GM12878 (cell line): ENCODE measurements around the gene TGM5. TPM values are rescaled to one million over a fixed set of nuclear protein-coding genes. Genes with fewer than 3 reads are reported as not detected.

Source experiments
- ATAC-seq: fragments of 200-7000 bp; cut with Tn5 transposase; 3 replicates; pipeline ENCODE4 v1.9.1; 2020; ENCODE audit warnings: mild to moderate bottlenecking, moderate library complexity
- BruUV-seq: library from RNA; stranded (reverse); fragments of 400-500 nt; replicated peaks from 2 replicates; lab custom pipeline; 2021; lab: Mats Ljungman, UMichigan
- CTCF ChIA-PET: fragments of 300-600 bp; sonication (Branson Sonifier 250); formaldehyde crosslinking; extraction: SDS; loops from one replicate; lab custom pipeline; 2021; ENCODE audit warnings: inconsistent platforms; lab: Yijun Ruan, JAX
- POLR2A ChIA-PET: fragments of 350-600 bp; formaldehyde crosslinking; extraction: SDS; loops from one replicate; lab custom pipeline; 2021; ENCODE audit warnings: inconsistent platforms; lab: Charles Lee
- RAD21 ChIA-PET: fragments of 300-600 bp; sonication (Branson Sonifier 250); formaldehyde crosslinking; loops from one replicate; lab custom pipeline; 2023; ENCODE audit warnings: antibody characterized with exemption; ENCODE audit not compliant: unreplicated experiment; lab: Charles Lee
- SMC1A ChIA-PET: fragments of 300-600 bp; sonication (Branson Sonifier 250); formaldehyde crosslinking; loops from one replicate; lab custom pipeline; 2023; ENCODE audit not compliant: unreplicated experiment, uncharacterized antibody; lab: Charles Lee
- DNase-seq: peaks from one replicate; pipeline ENCODE4 v3.0.0-alpha.2; 2011; ENCODE audit warnings: low read depth, low spot score
- FAIRE-seq: peaks from 3 replicates; lab custom pipeline; 2011; peaks lifted over from hg19 to GRCh38; lab: Jason Lieb, UNC
- H2AFZ ChIP-seq: 2 replicates; pipeline ENCODE4 v1.6.0; 2011; ENCODE audit warnings: low read depth, low read length, control low read depth; ENCODE audit not compliant: control insufficient read depth
- H3K27ac ChIP-seq: 2 replicates; pipeline ENCODE4 v1.5.1; 2011; ENCODE audit warnings: control low read depth; ENCODE audit not compliant: control insufficient read depth, insufficient read depth
- H3K27me3 ChIP-seq, 2 experiments: replicated peaks in 1 of 2; 2 replicates each; pipeline versions ENCODE4 v1.6.0 to v1.6.1; 2011; ENCODE audit warnings: low read length in 1 of 2; ENCODE audit not compliant: control insufficient read depth in 2 of 2, insufficient read depth in 2 of 2
- H3K36me3 ChIP-seq, 2 experiments: 2 replicates each; pipeline ENCODE4 v1.5.1; 2011; ENCODE audit warnings: low read length in 1 of 2; ENCODE audit not compliant: control insufficient read depth in 2 of 2, insufficient read depth in 2 of 2
- H3K4me1 ChIP-seq: 2 replicates; pipeline ENCODE4 v1.6.1; 2011; ENCODE audit warnings: mild to moderate bottlenecking, low read length, moderate library complexity, mixed read lengths; ENCODE audit not compliant: control insufficient read depth, insufficient read depth
- H3K4me2 ChIP-seq: 2 replicates; pipeline ENCODE4 v1.6.0; 2011; ENCODE audit warnings: control low read depth; ENCODE audit not compliant: control insufficient read depth, insufficient read depth
- H3K4me3 ChIP-seq: fragments of 200-600 bp; sonication (generic); 2 replicates; pipeline ENCODE4 v1.5.1; 2016
- H3K79me2 ChIP-seq: 2 replicates; pipeline ENCODE4 v1.6.0; 2011; ENCODE audit warnings: low read length; ENCODE audit not compliant: control insufficient read depth, insufficient read depth
- H3K9ac ChIP-seq: 2 replicates; pipeline ENCODE4 v1.8.0; 2011; ENCODE audit warnings: low read length, control low read depth, mixed read lengths; ENCODE audit not compliant: control insufficient read depth, insufficient read depth
- H3K9me3 ChIP-seq: replicated peaks from 3 replicates; pipeline ENCODE4 v1.5.1; 2011; ENCODE audit warnings: mild to moderate bottlenecking, low read length; ENCODE audit not compliant: control insufficient read depth, insufficient read depth
- H4K20me1 ChIP-seq: 2 replicates; pipeline ENCODE4 v1.6.0; 2011; ENCODE audit not compliant: control insufficient read depth, insufficient read depth
- BACH1 ChIP-seq: fragments of 450-650 bp; IDR thresholded peaks from 2 replicates; pipeline ENCODE4 v1.6.1; 2017; ENCODE audit warnings: mild to moderate bottlenecking, borderline replicate concordance
- BCL3 ChIP-seq: IDR thresholded peaks from 2 replicates; pipeline ENCODE4 v1.6.1; 2011; ENCODE audit warnings: borderline replicate concordance, low read depth, mild to moderate bottlenecking, moderate library complexity, low read length; ENCODE audit not compliant: insufficient read depth, poor library complexity, severe bottlenecking
- BHLHE40 ChIP-seq, 2 experiments: fragments of 450-650 bp in 1 of 2; IDR thresholded peaks; 2 replicates each; pipeline ENCODE4 v1.6.1; 2011 to 2017; ENCODE audit warnings: low read depth in 2 of 2, borderline replicate concordance in 1 of 2, improper control_type of control experiment in 1 of 2, low read length in 1 of 2, mild to moderate bottlenecking in 1 of 2
- CREB1 ChIP-seq: IDR thresholded peaks from 2 replicates; pipeline ENCODE4 v1.6.1; 2012; ENCODE audit warnings: low read depth, mild to moderate bottlenecking, inconsistent platforms
- GABPA ChIP-seq: IDR thresholded peaks from 2 replicates; pipeline ENCODE4 v1.6.1; 2014; ENCODE audit warnings: antibody characterized with exemption, low read depth, mild to moderate bottlenecking, inconsistent platforms
- LARP7 ChIP-seq: fragments of 450-650 bp; IDR thresholded peaks from 2 replicates; pipeline ENCODE4 v1.6.1; 2017; ENCODE audit warnings: mild to moderate bottlenecking
- MAX ChIP-seq: IDR thresholded peaks from 2 replicates; pipeline ENCODE4 v1.6.1; 2012; ENCODE audit warnings: low read depth, low read length, improper control_type of control experiment
- MEF2A ChIP-seq: IDR thresholded peaks from 2 replicates; pipeline ENCODE4 v1.6.1; 2011; ENCODE audit warnings: low read depth, mild to moderate bottlenecking, low read length, moderate library complexity; ENCODE audit not compliant: insufficient read depth
- NR2F1 ChIP-seq: fragments of 450-650 bp; conservative IDR thresholded peaks from 2 replicates; pipeline ENCODE4 v1.6.1; 2017; ENCODE audit warnings: mild to moderate bottlenecking
- PAX8 ChIP-seq: fragments of 450-650 bp; IDR thresholded peaks from 2 replicates; pipeline ENCODE4 v1.6.1; 2017; ENCODE audit warnings: mild to moderate bottlenecking, moderate library complexity
- PML ChIP-seq: IDR thresholded peaks from 2 replicates; pipeline ENCODE4 v1.6.1; 2012; ENCODE audit warnings: low read length, inconsistent platforms
- POLR2A ChIP-seq: IDR thresholded peaks from 2 replicates; pipeline ENCODE4 v1.6.1; 2011; ENCODE audit warnings: low read depth, mild to moderate bottlenecking, low read length
- POLR2AphosphoS5 ChIP-seq: IDR thresholded peaks from 2 replicates; pipeline ENCODE4 v1.6.1; 2011; ENCODE audit warnings: mild to moderate bottlenecking, low read length, inconsistent platforms
- POU2F2 ChIP-seq: IDR thresholded peaks from 3 replicates; pipeline ENCODE4 v1.6.1; 2011; ENCODE audit warnings: low read depth, mild to moderate bottlenecking, low read length, borderline replicate concordance
- RB1 ChIP-seq: fragments of 450-650 bp; formaldehyde crosslinking; IDR thresholded peaks from 2 replicates; pipeline ENCODE4 v1.6.1; 2017; ENCODE audit warnings: mild to moderate bottlenecking, borderline replicate concordance
- RUNX3 ChIP-seq: IDR thresholded peaks from 2 replicates; pipeline ENCODE4 v1.6.1; 2012; ENCODE audit warnings: low read length, inconsistent platforms
- SMAD5 ChIP-seq: IDR thresholded peaks from 2 replicates; pipeline ENCODE4 v1.6.1; 2016; ENCODE audit warnings: antibody characterized with exemption, low read depth
- TCF3 ChIP-seq: IDR thresholded peaks from 2 replicates; pipeline ENCODE4 v1.6.1; 2012; ENCODE audit warnings: low read depth, mild to moderate bottlenecking, low read length, borderline replicate concordance; ENCODE audit not compliant: insufficient read depth
- USF1 ChIP-seq: IDR thresholded peaks from 2 replicates; pipeline ENCODE4 v1.6.1; 2011; ENCODE audit warnings: borderline replicate concordance, low read depth, mild to moderate bottlenecking, moderate library complexity, mixed read lengths, low read length; ENCODE audit not compliant: insufficient read depth; ENCODE audit errors: extremely low read length
- YY1 ChIP-seq: IDR thresholded peaks from 2 replicates; pipeline ENCODE4 v1.6.1; 2011; ENCODE audit warnings: low read depth, mild to moderate bottlenecking, low read length
- ZBED1 ChIP-seq: IDR thresholded peaks from 2 replicates; pipeline ENCODE4 v1.6.1; 2016; ENCODE audit warnings: borderline replicate concordance
- ZZZ3 ChIP-seq: IDR thresholded peaks from 2 replicates; pipeline ENCODE4 v1.6.1; 2011; ENCODE audit warnings: low read depth; ENCODE audit not compliant: control insufficient read depth, insufficient read length
- WGBS: methylation state at CpG from one replicate; pipeline ENCODE4 v1.1.6; 2016; ENCODE audit warnings: low lambda C conversion rate; ENCODE audit not compliant: insufficient replicate concordance, insufficient coverage; ENCODE audit errors: missing lambda C conversion rate; 5-methylcytosine and 5-hydroxymethylcytosine counted together
- in situ Hi-C: fragments of 300-500 bp; cut with MboI; formaldehyde crosslinking; loops from 9 replicates; pipeline ENCODE4 v1.14.3; 2018; ENCODE audit warnings: mixed read lengths
- intact Hi-C: fragments of 100-400 bp; cut with micrococcal nuclease; formaldehyde crosslinking; loops from one replicate; pipeline ENCODE4 v1.14.2; 2022; ENCODE audit not compliant: unreplicated experiment
- polyA plus RNA-seq, 11 experiments: library from polyadenylated mRNA; depleted of rRNA in 4 of 11; unstranded in 6 of 11; stranded (reverse) in 5 of 11; fragments of >200 nt; fragmentation: Nextera tagmentation in 4 of 11; fragmentation: Illumina TruSeq in 1 of 11; extraction: Ambion mirVana in 4 of 11; extraction: Trizol in 1 of 11; gene quantifications; 1 replicate in 1 of 11; 2 replicates in 10 of 11; pipeline versions ENCODE4 v1.2.1 to v1.2.3, GENCODE V29; 2011 to 2016; ENCODE audit warnings: inconsistent platforms in 2 of 11, missing spikeins in 2 of 11, low read depth in 1 of 11
- total RNA-seq, 4 experiments: library from RNA; depleted of rRNA in 3 of 4; stranded (reverse); fragments of >200 nt in 3 of 4; fragmentation: Illumina TruSeq in 1 of 4; extraction: Trizol in 1 of 4; gene quantifications; 2 replicates each; pipeline versions ENCODE4 v1.2.1 to v1.2.3, GENCODE V29; 2013 to 2021

TGM5 gene
- total and polyA plus RNA-seq, 10 of the 15 experiments (the other 5 are each of a cell fraction or from before 2014, with no cell fraction given): 4.4 to 27.1 (median 5.6) TPM

GRCh38 chr15:43185157-43186002, 81.3 kb downstream of the TGM5 start, which contains the start of gene CCNDBP1:
Gene CCNDBP1 (plus strand): TSS chr15:43185403. CDS start chr15:43185499, 96 bp downstream.
- CTCF ChIA-PET: interaction anchor here (0.9 to 5.0 kb wide), 5 partner anchors 19 to 101 kb away, joined by 3 to 37 read pairs (median 8); no protein-coding TSS in a partner anchor
- FAIRE-seq: peak; percentile 97
- no TSS peak for BruUV-seq
- peak; percentile 80 for TF ChIP-seq POU2F2
- TF ChIP-seq ZZZ3: no peak
- peak; percentile 91 for TF ChIP-seq MAX
- peak; percentile 65 for TF ChIP-seq YY1
- peak; percentile 16 for TF ChIP-seq USF1
- TF ChIP-seq GABPA: peak; percentile 69
- peak; percentile 84; the same call in 1 of the 2 replicates for TF ChIP-seq SMAD5
- no peak for TF ChIP-seq PAX8
- TF ChIP-seq BACH1: peak; percentile 83
- TF ChIP-seq NR2F1: peak; percentile 71
- peak; percentile 49; the same call in 1 of the 2 replicates for TF ChIP-seq RB1
- TF ChIP-seq LARP7: peak; percentile 38; the same call in 1 of the 2 replicates
- TF ChIP-seq BHLHE40 (IDR thresholded peaks at IDR 0.05; ENCODE audit: borderline replicate concordance in 1 of 2, low read depth in 2 of 2, low read length in 1 of 2): peak; percentile 13 to 61; a peak in 2 of 4 replicates
- TF ChIP-seq BCL3: peak; percentile 95
- TF ChIP-seq ZBED1: peak; percentile 77; the same call in 1 of the 2 replicates
- peak; percentile 78; the same call in 1 of the 2 replicates for TF ChIP-seq CREB1
- peak; percentile 80 for TF ChIP-seq PML
- TF ChIP-seq POLR2AphosphoS5: peak; percentile 97
- TF ChIP-seq MEF2A: no peak
- TF ChIP-seq RUNX3: peak; percentile 58
- peak; percentile 98 for TF ChIP-seq POLR2A
- TF ChIP-seq TCF3: peak; percentile 76; the same call in 1 of the 2 replicates

More at GRCh38 chr15:43185157-43186002, 81.3 kb downstream of the TGM5 start, which contains the start of gene CCNDBP1:
- ATAC-seq (peak; percentile 98), DNase-seq (peak; percentile 87)
- peak within 1 kb of the TSS; percentile 75 for H2AFZ ChIP-seq
- ChIA-PET RAD21 (interaction anchor here (0.6 to 2.2 kb wide), 5 partner anchors 15 to 120 kb away, joined by 3 to 15 read pairs (median 5); no protein-coding TSS in a partner anchor), SMC1A (interaction anchor here (1.5 to 2.3 kb wide), 4 partner anchors 19 to 100 kb away, joined by 3 to 12 read pairs (median 7); partner anchors contain the start of gene UBR1), POLR2A (interaction anchor here (0.6 to 1.7 kb wide), 3 partner anchors 11 to 43 kb away, joined by 3 to 4 read pairs (median 3); no protein-coding TSS in a partner anchor)
- peaks cover 15% of the 10 kb centered on the region for H3K79me2 ChIP-seq
- no peaks in the 10 kb centered on the region for H3K4me1 ChIP-seq
- intact Hi-C loops (loop anchor here (2.0 to 5.0 kb wide), 2 partner anchors 39 to 53 kb away; partner anchors contain the start of gene TMEM62), in situ Hi-C loops (no loop called here)
- peak within 1 kb of the TSS; percentile 91 for H3K9ac ChIP-seq
- H3K4me2 ChIP-seq: peak within 1 kb of the TSS; percentile 86
- no peaks in the 10 kb centered on the region for H3K9me3 ChIP-seq
- H4K20me1 ChIP-seq: no peaks in the 10 kb centered on the region
- H3K27ac ChIP-seq: peak within 1 kb of the TSS; percentile 80
- H3K4me3 ChIP-seq: peak within 1 kb of the TSS; percentile 100
- H3K36me3 ChIP-seq: peaks cover 0 to 2% of the 10 kb centered on the region in 2 experiments; a peak in 2 of 4 replicates
- WGBS: 1% methylated on average over 61 of the region's 69 CpGs
- no peaks in the 10 kb centered on the region for H3K27me3 ChIP-seq
